ENCODE measurements around the gene PSG6. TPM values are rescaled to one million over a fixed set of nuclear protein-coding genes. Genes with fewer than 3 reads are reported as not detected.
"Not testable (repeated sequence)": the region's sequence is repeated elsewhere in the genome, so short reads cannot be mapped to it uniquely, and the experiment has no call there.

The PSG6 gene
- total RNA-seq (2021; fragmentation: NEBNext Ultra II Directional; extraction: Animal tissue kit (Norgen Biotek cat#: 25700)) (not detected in 2 replicates), polyA plus RNA-seq (2011; rRNA removed) (not detected in 2 replicates), polyA minus RNA-seq (2011; rRNA and poly(A)+ RNA removed) (not detected in 2 replicates)
- polyA plus RNA-seq (2011; cell fraction: cytosol; rRNA removed), result not detected
- polyA plus RNA-seq (2011; cell fraction: nucleus; rRNA removed), result not detected
- polyA plus RNA-seq (2012, experiment 1 of 2), result not detected in 4 replicates
- polyA plus RNA-seq (2012, experiment 2 of 2), result not detected
- not detected for polyA plus RNA-seq (2013, experiment 1 of 2)
- not detected for polyA plus RNA-seq (2013, experiment 2 of 2)
- not detected for polyA minus RNA-seq (2011; cell fraction: cytosol; rRNA and poly(A)+ RNA removed)
- polyA minus RNA-seq (2011; cell fraction: nucleus; rRNA and poly(A)+ RNA removed), result not detected
- long read RNA-seq, experiment 1, result 0 reads
- long read RNA-seq, experiment 2, result 0 reads

- H3K56ac ChIP-seq (replicated peaks; ENCODE audit: insufficient read length, low read depth, low read length); H3K4ac ChIP-seq (replicated peaks; ENCODE audit: insufficient read length, low read depth, low read length); H3K27me3 ChIP-seq (replicated peaks in 1 of 4; ENCODE audit: control insufficient read depth in 3 of 4, extremely low read depth in 1 of 4, insufficient read depth in 3 of 4, low read length in 3 of 4); H3K27ac ChIP-seq (ENCODE audit: low read depth, low read length); DNase-seq (ENCODE audit: low read depth in 1 of 2, low spot score in 2 of 2); H4K8ac ChIP-seq (ENCODE audit: extremely low read depth, insufficient read depth, low read length); H3K4me2 ChIP-seq (ENCODE audit: insufficient read depth in 1 of 2, low read depth in 2 of 2, low read length in 2 of 2); H3K79me2 ChIP-seq (ENCODE audit: control insufficient read depth in 1 of 2, insufficient read depth in 2 of 2, low read length in 2 of 2); H3K4me1 ChIP-seq (replicated peaks in 1 of 4; ENCODE audit: control insufficient read depth in 3 of 4, insufficient read depth in 4 of 4, low read length in 3 of 4); H2BK20ac ChIP-seq (ENCODE audit: low read length); H3K23ac ChIP-seq (ENCODE audit: insufficient read length); H4K5ac ChIP-seq (ENCODE audit: insufficient read length, low read depth, low read length); H3K9ac ChIP-seq (replicated peaks in 1 of 4; ENCODE audit: extremely low read depth in 1 of 4, low read depth in 3 of 4, low read length in 3 of 4); H3K36me3 ChIP-seq (ENCODE audit: control insufficient read depth in 2 of 4, insufficient read depth in 4 of 4, low read length in 3 of 4); H2AK5ac ChIP-seq (ENCODE audit: low read depth, low read length); H4K20me1 ChIP-seq (replicated peaks in 1 of 2; ENCODE audit: control insufficient read depth in 1 of 2, insufficient read depth in 2 of 2, low read length in 2 of 2); H3K4me3 ChIP-seq (ENCODE audit: extremely low read depth in 1 of 4, insufficient read depth in 2 of 4, low read depth in 3 of 4, low read length in 4 of 4); CTCF ChIA-PET (ENCODE audit: partially characterized antibody); H2AFZ ChIP-seq (ENCODE audit: low read length); H3K23me2 ChIP-seq (ENCODE audit: low read depth, low read length); H2BK12ac ChIP-seq (ENCODE audit: low read depth, low read length); H2BK5ac ChIP-seq (ENCODE audit: low read depth, low read length); H2BK120ac ChIP-seq (replicated peaks; ENCODE audit: low read depth, low read length); H4K91ac ChIP-seq (replicated peaks; ENCODE audit: insufficient read length, low read length); POLR2A ChIA-PET (ENCODE audit: partially characterized antibody); H3K79me1 ChIP-seq (ENCODE audit: low read depth, low read length); H3K18ac ChIP-seq (ENCODE audit: extremely low read depth, low read length); FAIRE-seq; H3K14ac ChIP-seq (ENCODE audit: insufficient read length); H2BK15ac ChIP-seq (ENCODE audit: low read length): not testable (repeated sequence)
- WGBS, 2 experiments (ENCODE audit: extremely low coverage in 1 of 2, insufficient coverage in 1 of 2, insufficient read length in 1 of 2, insufficient replicate concordance in 2 of 2, low coverage in 1 of 2, low lambda C conversion rate in 2 of 2, missing lambda C conversion rate in 1 of 2), result no CpG with 5 or more reads among the region's 1 CpG
- peaks cover 30 to 72% of the 10 kb centered on the region in 2 experiments for H3K9me3 ChIP-seq (ENCODE audit: insufficient read depth in 2 of 2, low read depth in 1 of 2, low read length in 1 of 2)
Observed at GRCh38 chr19:42917634-42918033, at the start of gene PSG6. PSG6 (minus strand) TSS chr19:42917894; CDS start chr19:42917792, 102 bp downstream.

Measured in H1 (cell line).